Kidney glomerular epithelial cell (primary cell): ENCODE data around the gene PDLIM1.
A peak's percentile ranks its signal among the peaks of the same experiment; 100 is the strongest.

Experiments
- DNase-seq: peaks from one replicate; lab custom pipeline; 2025; lab: John Stamatoyannopoulos, UW

Gene PDLIM1

GRCh38 chr10:95263864-95264226, 27.0 kb downstream of the PDLIM1 start:
- no peak for DNase-seq

GRCh38 chr10:95262763-95263518, 27.9 kb downstream of the PDLIM1 start:
- no peak for DNase-seq

- no peak for DNase-seq
Measured at GRCh38 chr10:95261926-95262325, 28.9 kb downstream of the PDLIM1 start.

GRCh38 chr10:95260909-95261552, 29.8 kb downstream of the PDLIM1 start:
- DNase-seq, result peak; percentile 56

- peak; percentile 92 for DNase-seq
Measured at GRCh38 chr10:95260397-95260881, 30.4 kb downstream of the PDLIM1 start.

- DNase-seq, result no peak
Measured at GRCh38 chr10:95257849-95258248, 33.0 kb downstream of the PDLIM1 start.

- no peak for DNase-seq
Measured at GRCh38 chr10:95256268-95256667, 34.5 kb downstream of the PDLIM1 start.

- no peak for DNase-seq
Measured at GRCh38 chr10:95254629-95255028, 36.2 kb downstream of the PDLIM1 start.

- DNase-seq, result no peak
Measured at GRCh38 chr10:95253686-95254085, 37.1 kb downstream of the PDLIM1 start.

GRCh38 chr10:95253007-95253406, 37.8 kb downstream of the PDLIM1 start:
- no peak for DNase-seq

- DNase-seq, result no peak
Measured at GRCh38 chr10:95250856-95251255, 39.9 kb downstream of the PDLIM1 start.

- no peak for DNase-seq
Measured at GRCh38 chr10:95249467-95249866, 41.3 kb downstream of the PDLIM1 start.

GRCh38 chr10:95248989-95249388, 41.8 kb downstream of the PDLIM1 start:
- no peak for DNase-seq

- DNase-seq, result no peak
Measured at GRCh38 chr10:95247881-95248583, 42.8 kb downstream of the PDLIM1 start.

- DNase-seq, result peak; percentile 57
Measured at GRCh38 chr10:95247200-95247880, 43.5 kb downstream of the PDLIM1 start.

GRCh38 chr10:95246582-95247051, 44.2 kb downstream of the PDLIM1 start:
- peak; percentile 66 for DNase-seq

- no peak for DNase-seq
Measured at GRCh38 chr10:95245425-95246055, 45.3 kb downstream of the PDLIM1 start.

GRCh38 chr10:95244152-95244551, 46.7 kb downstream of the PDLIM1 start:
- DNase-seq, result no peak

- no peak for DNase-seq
Measured at GRCh38 chr10:95243318-95243617, 47.5 kb downstream of the PDLIM1 start.

- DNase-seq, result peak; percentile 18
Measured at GRCh38 chr10:95242581-95243317, 48.1 kb downstream of the PDLIM1 start.

GRCh38 chr10:95241533-95241932, 49.3 kb downstream of the PDLIM1 start:
- DNase-seq, result no peak
